Activated CD4-positive, alpha-beta T cell treated with anti-CD3 and anti-CD28 coated beads, Interleukin-2, amount 10 ng/mL, durations not matched to agents 24 days and 14 days (primary cell): Measurements from ENCODE around the gene SNAPIN. TPM values are rescaled to one million over a fixed set of nuclear protein-coding genes. Genes with fewer than 3 reads are reported as not detected.
A peak's percentile ranks its signal among the peaks of the same experiment; 100 is the strongest.

ENCODE experiments used
- DNase-seq: peaks from one replicate; pipeline ENCODE4 v3.0.0; 2022
- H3K27ac Mint-ChIP-seq: one replicate; pipeline ENCODE4 v1.8.0; 2022; ENCODE audit warnings: mild to moderate bottlenecking, mixed read lengths
- H3K27me3 Mint-ChIP-seq: one replicate; pipeline ENCODE4 v1.8.0; 2022; ENCODE audit warnings: mixed read lengths
- H3K36me3 Mint-ChIP-seq: one replicate; pipeline ENCODE4 v1.8.0; 2022; ENCODE audit warnings: low read depth, mild to moderate bottlenecking, mixed read lengths
- H3K4me1 Mint-ChIP-seq: one replicate; pipeline ENCODE4 v1.8.0; 2021; ENCODE audit warnings: mixed read lengths
- H3K4me3 Mint-ChIP-seq: one replicate; pipeline ENCODE4 v1.8.0; 2022; ENCODE audit warnings: mild to moderate bottlenecking, moderate library complexity, mixed read lengths
- H3K9me3 Mint-ChIP-seq: one replicate; pipeline ENCODE4 v1.8.0; 2021; ENCODE audit warnings: mixed read lengths
- intact Hi-C: fragments of 100-400 bp; cut with micrococcal nuclease; formaldehyde crosslinking; loops from one replicate; pipeline ENCODE4 v1.15.1; 2023
- total RNA-seq: library from RNA; stranded (reverse); gene quantifications from 2 replicates; pipeline ENCODE4 v1.2.3, GENCODE V29; 2022

Gene SNAPIN
- total RNA-seq, result 28.6 and 31.6 TPM in 2 replicates

GRCh38 chr1:153658400-153659174, at the start of gene SNAPIN:
Gene SNAPIN (plus strand): TSS chr1:153658703. CDS start chr1:153658744, 41 bp downstream.
- intact Hi-C loops, result loop anchor here (1.0 kb wide), 2 partner anchors 13 to 24 kb away; partner anchors contain the start of gene CHTOP
- DNase-seq, result peak; percentile 98
- peak within 1 kb of the TSS; percentile 98 for H3K4me3 Mint-ChIP-seq

GRCh38 chr1:153608742-153609584, 49.5 kb upstream of the SNAPIN start:
- no peaks in the 10 kb centered on the region for H3K4me1 Mint-ChIP-seq
- intact Hi-C loops, result no loop called here
- no peak overlapping the region for H3K27ac Mint-ChIP-seq
- DNase-seq, result no peak
- no peak overlapping the region for H3K4me3 Mint-ChIP-seq
- H3K9me3 Mint-ChIP-seq, result no peaks in the 10 kb centered on the region
- H3K27me3 Mint-ChIP-seq, result no peaks in the 10 kb centered on the region
- no peaks in the 10 kb centered on the region for H3K36me3 Mint-ChIP-seq

More at GRCh38 chr1:153658400-153659174, at the start of gene SNAPIN:
- no peaks in the 10 kb centered on the region for H3K9me3 Mint-ChIP-seq
- peak within 1 kb of the TSS; percentile 89 for H3K27ac Mint-ChIP-seq
- H3K27me3 Mint-ChIP-seq, result no peaks in the 10 kb centered on the region
- H3K36me3 Mint-ChIP-seq, result peaks cover 26% of the 10 kb centered on the region
- H3K4me1 Mint-ChIP-seq, result peaks cover 13% of the 10 kb centered on the region

DNA sequence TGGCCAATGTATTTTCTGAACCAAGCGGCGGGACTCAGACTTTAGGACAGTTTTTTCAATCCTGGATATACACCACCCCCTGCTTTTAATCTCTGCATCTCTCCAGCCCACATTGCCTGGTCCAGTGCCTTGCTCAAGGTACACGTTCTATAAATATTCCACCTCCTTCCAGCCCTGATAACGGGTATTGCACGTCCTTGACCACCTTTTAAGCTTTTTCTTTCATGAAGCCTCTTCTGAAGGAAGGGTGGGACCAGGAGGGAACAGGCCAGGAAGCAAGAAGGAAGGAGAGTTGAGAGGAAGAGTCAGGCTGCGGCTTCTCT, 49.0 kb upstream of the SNAPIN start:
- H3K27ac Mint-ChIP-seq, result no peak overlapping the region
- H3K4me1 Mint-ChIP-seq, result no peaks in the 10 kb centered on the region
- DNase-seq, result no peak
- H3K9me3 Mint-ChIP-seq, result no peaks in the 10 kb centered on the region
- intact Hi-C loops, result no loop called here
- H3K36me3 Mint-ChIP-seq, result no peaks in the 10 kb centered on the region
- no peak overlapping the region for H3K4me3 Mint-ChIP-seq
- no peaks in the 10 kb centered on the region for H3K27me3 Mint-ChIP-seq

- Mint-ChIP-seq H3K4me1 (no peaks in the 10 kb centered on the region), H3K27ac (no peak overlapping the region), H3K27me3 (no peaks in the 10 kb centered on the region), H3K4me3 (no peak overlapping the region), H3K36me3 (no peaks in the 10 kb centered on the region), H3K9me3 (no peaks in the 10 kb centered on the region)
- intact Hi-C loops, result no loop called here
- DNase-seq, result no peak
These were observed 48.2 kb upstream of the SNAPIN start for GRCh38 chr1:153610334-153610733.

- Mint-ChIP-seq H3K27me3 (no peaks in the 10 kb centered on the region), H3K9me3 (no peaks in the 10 kb centered on the region), H3K4me3 (no peak overlapping the region), H3K4me1 (no peaks in the 10 kb centered on the region), H3K27ac (no peak overlapping the region), H3K36me3 (no peaks in the 10 kb centered on the region)
- intact Hi-C loops, result no loop called here
- DNase-seq, result no peak
These were observed 47.6 kb upstream of the SNAPIN start for GRCh38 chr1:153610811-153611301.

DNA sequence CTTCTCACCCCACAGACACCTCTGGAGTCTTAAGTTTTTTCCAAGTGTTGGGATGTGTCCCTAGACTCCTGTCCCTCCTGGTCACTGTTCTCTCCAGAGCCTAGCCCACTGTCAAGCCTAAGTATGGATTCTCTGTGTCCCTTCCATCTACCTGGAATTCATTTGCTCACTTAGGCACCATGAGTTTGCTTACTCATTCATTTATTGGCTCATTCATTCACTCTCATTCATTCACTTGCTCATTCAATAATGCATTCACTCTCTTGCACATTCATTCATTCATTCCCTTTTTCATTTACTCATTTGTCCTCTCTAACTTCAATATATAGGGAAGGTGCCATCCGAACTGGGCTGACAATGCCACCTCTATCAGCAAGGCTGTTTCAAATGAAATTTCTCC, 47.1 kb upstream of the SNAPIN start:
- Mint-ChIP-seq H3K4me1 (no peaks in the 10 kb centered on the region), H3K27ac (no peak overlapping the region), H3K27me3 (no peaks in the 10 kb centered on the region), H3K4me3 (no peak overlapping the region), H3K9me3 (no peaks in the 10 kb centered on the region), H3K36me3 (no peaks in the 10 kb centered on the region)
- no peak for DNase-seq
- intact Hi-C loops, result no loop called here

DNA sequence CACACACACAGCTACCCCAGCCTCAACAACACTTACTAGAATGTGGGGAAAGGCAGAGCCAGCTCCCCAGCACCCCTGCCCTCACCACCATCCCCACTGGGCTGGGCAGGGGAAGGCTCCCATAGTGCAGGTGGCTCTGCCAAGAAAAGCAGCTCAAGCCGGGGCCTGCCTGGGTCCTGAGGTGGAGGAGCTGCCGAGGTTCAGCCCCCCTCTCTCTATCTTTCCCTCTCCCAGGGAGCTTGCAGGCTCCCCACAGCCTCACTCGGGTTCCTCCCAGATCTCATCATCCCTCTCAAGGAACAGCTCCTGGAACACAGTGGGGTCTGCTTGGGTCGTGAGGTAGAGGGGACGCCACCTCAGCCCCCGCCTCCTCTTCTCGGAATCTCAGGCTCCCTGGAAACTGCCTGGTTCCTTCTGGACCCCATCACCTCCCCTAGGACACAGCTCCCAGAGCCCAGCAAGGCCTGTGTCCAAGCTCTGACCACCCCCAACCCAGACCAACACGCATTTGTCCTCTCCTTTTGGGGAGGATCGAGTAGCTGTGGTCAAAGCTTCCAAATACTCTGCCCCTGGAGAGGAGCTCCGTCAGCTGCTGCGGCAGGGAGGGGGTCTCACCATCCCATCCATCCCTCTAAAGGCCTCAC, 46.3 kb upstream of the SNAPIN start:
- no peak overlapping the region for H3K27ac Mint-ChIP-seq
- no peaks in the 10 kb centered on the region for H3K9me3 Mint-ChIP-seq
- H3K4me3 Mint-ChIP-seq, result no peak overlapping the region
- H3K36me3 Mint-ChIP-seq, result no peaks in the 10 kb centered on the region
- H3K4me1 Mint-ChIP-seq, result peaks cover 4% of the 10 kb centered on the region
- H3K27me3 Mint-ChIP-seq, result no peaks in the 10 kb centered on the region
- DNase-seq, result no peak
- intact Hi-C loops, result no loop called here

GRCh38 chr1:153612755-153613331, 45.7 kb upstream of the SNAPIN start, which contains the start of gene S100A16:
Gene S100A16 (minus strand): TSS chr1:153613137. CDS start chr1:153608151, 4,986 bp downstream.
- no peaks in the 10 kb centered on the region for H3K36me3 Mint-ChIP-seq
- no peak within 1 kb of the TSS for H3K4me3 Mint-ChIP-seq
- H3K4me1 Mint-ChIP-seq, result peaks cover 8% of the 10 kb centered on the region
- no peaks in the 10 kb centered on the region for H3K9me3 Mint-ChIP-seq
- H3K27me3 Mint-ChIP-seq, result no peaks in the 10 kb centered on the region
- no peak within 1 kb of the TSS for H3K27ac Mint-ChIP-seq
- intact Hi-C loops, result no loop called here
- DNase-seq, result no peak

GRCh38 chr1:153613406-153613805, 45.1 kb upstream of the SNAPIN start:
- no peak for DNase-seq
- Mint-ChIP-seq H3K4me1 (peaks cover 8% of the 10 kb centered on the region), H3K36me3 (no peaks in the 10 kb centered on the region), H3K4me3 (no peak overlapping the region), H3K27ac (no peak overlapping the region), H3K9me3 (no peaks in the 10 kb centered on the region), H3K27me3 (no peaks in the 10 kb centered on the region)
- intact Hi-C loops, result no loop called here

GRCh38 chr1:153614189-153614900, 44.2 kb upstream of the SNAPIN start:
- Mint-ChIP-seq H3K36me3 (no peaks in the 10 kb centered on the region), H3K27ac (no peak overlapping the region), H3K4me3 (no peak overlapping the region), H3K9me3 (no peaks in the 10 kb centered on the region), H3K4me1 (peaks cover 8% of the 10 kb centered on the region), H3K27me3 (no peaks in the 10 kb centered on the region)
- intact Hi-C loops, result no loop called here
- DNase-seq, result no peak

GRCh38 chr1:153614906-153615305, 43.6 kb upstream of the SNAPIN start:
- no peaks in the 10 kb centered on the region for H3K36me3 Mint-ChIP-seq
- H3K4me3 Mint-ChIP-seq, result no peak overlapping the region
- H3K27ac Mint-ChIP-seq, result no peak overlapping the region
- intact Hi-C loops, result no loop called here
- no peak for DNase-seq
- H3K9me3 Mint-ChIP-seq, result no peaks in the 10 kb centered on the region
- H3K27me3 Mint-ChIP-seq, result no peaks in the 10 kb centered on the region
- H3K4me1 Mint-ChIP-seq, result peaks cover 8% of the 10 kb centered on the region

DNA sequence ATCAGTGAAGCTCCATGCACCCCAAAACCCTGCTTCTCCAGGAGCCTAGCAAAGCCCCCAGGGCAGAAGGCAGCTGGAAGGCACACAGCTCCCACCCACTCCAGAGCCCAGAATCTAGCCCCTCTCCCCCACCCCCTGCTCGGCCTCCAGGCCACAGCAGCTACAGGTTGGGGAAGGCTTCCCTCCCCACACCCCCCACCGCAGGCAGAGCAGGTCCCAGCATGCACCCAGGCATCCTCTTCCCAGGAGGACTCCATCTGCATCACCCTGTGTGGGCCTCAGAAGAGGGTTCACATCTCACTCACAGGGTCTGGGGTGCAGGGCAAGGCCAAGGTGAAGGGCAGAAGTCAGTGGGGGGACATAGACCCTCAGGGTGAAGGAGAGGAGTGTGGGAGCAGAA, 43.1 kb upstream of the SNAPIN start:
- H3K27me3 Mint-ChIP-seq, result no peaks in the 10 kb centered on the region
- no peak overlapping the region for H3K4me3 Mint-ChIP-seq
- no peak for DNase-seq
- H3K36me3 Mint-ChIP-seq, result no peaks in the 10 kb centered on the region
- peaks cover 8% of the 10 kb centered on the region for H3K4me1 Mint-ChIP-seq
- no peaks in the 10 kb centered on the region for H3K9me3 Mint-ChIP-seq
- H3K27ac Mint-ChIP-seq, result no peak overlapping the region
- intact Hi-C loops, result no loop called here
